DOHH2 (cell line): ENCODE measurements around the gene GPSM1.

Source experiments
- EZH2phosphoT487 ChIP-seq: fragments of 200-600 bp; sonication (generic); IDR thresholded peaks from 2 replicates; pipeline ENCODE4 v1.6.1; 2017; ENCODE audit warnings: borderline replicate concordance, mild to moderate bottlenecking, antibody characterized with exemption, low read length, moderate library complexity, mixed read lengths
- TF ChIP-seq, protein P1 (sequence below): fragments of 200-600 bp; sonication (generic); IDR thresholded peaks from one replicate; pipeline ENCODE4 v1.5.1; 2014; ENCODE audit warnings: antibody characterized with exemption, mild to moderate bottlenecking, low read depth, low read length; ENCODE audit not compliant: poor library complexity, severe bottlenecking

DNA sequence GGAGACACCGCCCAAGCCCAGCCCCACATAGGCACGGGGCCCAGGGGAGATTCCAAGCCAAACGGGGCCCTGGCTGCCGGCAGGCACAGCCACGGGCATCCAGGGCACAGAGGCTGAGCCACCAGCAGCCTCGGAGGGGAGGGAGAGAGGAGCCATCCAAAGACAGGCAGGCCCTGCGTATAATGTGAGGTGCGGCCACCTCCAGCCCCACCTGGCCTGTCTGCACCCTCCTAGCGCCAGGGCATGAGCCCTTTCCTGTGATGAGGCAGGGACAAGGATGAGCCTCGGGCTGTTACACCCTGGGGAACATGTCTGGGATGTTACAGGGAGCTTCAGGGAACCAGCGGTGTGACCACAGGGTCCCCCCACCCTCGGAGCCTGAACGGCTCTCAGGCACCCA is 22.4 kb upstream of the GPSM1 start:
- TF ChIP-seq, protein P1, sequence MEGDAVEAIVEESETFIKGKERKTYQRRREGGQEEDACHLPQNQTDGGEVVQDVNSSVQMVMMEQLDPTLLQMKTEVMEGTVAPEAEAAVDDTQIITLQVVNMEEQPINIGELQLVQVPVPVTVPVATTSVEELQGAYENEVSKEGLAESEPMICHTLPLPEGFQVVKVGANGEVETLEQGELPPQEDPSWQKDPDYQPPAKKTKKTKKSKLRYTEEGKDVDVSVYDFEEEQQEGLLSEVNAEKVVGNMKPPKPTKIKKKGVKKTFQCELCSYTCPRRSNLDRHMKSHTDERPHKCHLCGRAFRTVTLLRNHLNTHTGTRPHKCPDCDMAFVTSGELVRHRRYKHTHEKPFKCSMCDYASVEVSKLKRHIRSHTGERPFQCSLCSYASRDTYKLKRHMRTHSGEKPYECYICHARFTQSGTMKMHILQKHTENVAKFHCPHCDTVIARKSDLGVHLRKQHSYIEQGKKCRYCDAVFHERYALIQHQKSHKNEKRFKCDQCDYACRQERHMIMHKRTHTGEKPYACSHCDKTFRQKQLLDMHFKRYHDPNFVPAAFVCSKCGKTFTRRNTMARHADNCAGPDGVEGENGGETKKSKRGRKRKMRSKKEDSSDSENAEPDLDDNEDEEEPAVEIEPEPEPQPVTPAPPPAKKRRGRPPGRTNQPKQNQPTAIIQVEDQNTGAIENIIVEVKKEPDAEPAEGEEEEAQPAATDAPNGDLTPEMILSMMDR: no peak
- TF ChIP-seq EZH2phosphoT487: no peak
